DOHH2 (cell line): ENCODE data around the gene TNFAIP8L2.

Source experiments
- CTCF ChIP-seq: fragments of 200-600 bp; sonication (generic); IDR thresholded peaks from one replicate; pipeline ENCODE4 v1.5.1; 2014; ENCODE audit warnings: antibody characterized with exemption, mild to moderate bottlenecking, low read depth, low read length; ENCODE audit not compliant: poor library complexity, severe bottlenecking
- EZH2phosphoT487 ChIP-seq: fragments of 200-600 bp; sonication (generic); IDR thresholded peaks from 2 replicates; pipeline ENCODE4 v1.6.1; 2017; ENCODE audit warnings: borderline replicate concordance, mild to moderate bottlenecking, antibody characterized with exemption, low read length, moderate library complexity, mixed read lengths

DNA sequence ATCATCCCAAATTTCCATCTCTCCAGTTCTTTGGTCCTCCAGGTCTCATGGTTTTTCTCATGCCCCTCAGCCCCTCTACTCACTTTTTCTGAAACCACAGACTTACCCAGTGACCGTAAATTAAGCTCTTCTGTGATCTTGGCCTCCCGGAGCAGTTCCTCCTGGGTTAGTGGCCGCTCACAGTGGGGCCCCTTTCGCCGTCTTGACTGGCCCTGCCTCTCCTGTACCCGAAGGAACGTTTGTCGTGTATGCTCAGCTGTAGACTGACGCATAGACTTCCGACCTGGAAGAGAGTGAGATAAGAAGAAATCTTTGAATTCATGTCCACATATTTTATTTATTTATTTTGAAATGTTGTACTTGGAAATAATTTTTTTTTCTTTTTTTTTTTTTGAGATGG, 27.8 kb downstream of the TNFAIP8L2 start:
- no peak for TF ChIP-seq CTCF
- TF ChIP-seq EZH2phosphoT487: no peak
